Chondrocyte (in vitro differentiated cells): Measurements from ENCODE around the gene CCDC80. TPM values are rescaled to one million over a fixed set of nuclear protein-coding genes. Genes with fewer than 3 reads are reported as not detected.

Source experiments
- DNase-seq: peaks from one replicate; pipeline ENCODE4 v3.0.0; 2021; ENCODE audit warnings: mixed read lengths, low spot score
- H3K27ac Mint-ChIP-seq: one replicate; pipeline ENCODE4 v1.8.0; 2021; ENCODE audit warnings: mild to moderate bottlenecking, moderate library complexity, mixed read lengths; ENCODE audit not compliant: unreplicated experiment
- H3K27me3 Mint-ChIP-seq: 2 replicates; pipeline ENCODE4 v1.8.0; 2021; ENCODE audit warnings: low read depth, mixed read lengths
- H3K36me3 Mint-ChIP-seq: 2 replicates; pipeline ENCODE4 v1.8.0; 2021; ENCODE audit warnings: low read depth, mixed read lengths
- H3K4me1 Mint-ChIP-seq: 2 replicates; pipeline ENCODE4 v1.8.0; 2021; ENCODE audit warnings: low read depth, mild to moderate bottlenecking, mixed read lengths
- H3K4me3 Mint-ChIP-seq: one replicate; pipeline ENCODE4 v1.8.0; 2021; ENCODE audit warnings: mild to moderate bottlenecking, moderate library complexity, mixed read lengths; ENCODE audit not compliant: unreplicated experiment
- H3K9me3 Mint-ChIP-seq: 2 replicates; pipeline ENCODE4 v1.8.0; 2021; ENCODE audit warnings: low read depth, mixed read lengths
- total RNA-seq: library from RNA; stranded (reverse); gene quantifications from 3 replicates; pipeline ENCODE4 v1.2.1, GENCODE V29; 2021
- TF ChIP-seq, protein P1 (sequence below): fragments of 200-600 bp; sonication (generic); IDR thresholded peaks from 2 replicates; pipeline ENCODE4 v1.5.0; 2021; ENCODE audit warnings: antibody characterized with exemption, mild to moderate bottlenecking, moderate library complexity

The CCDC80 gene
- total RNA-seq, 1 donor from 2014 or later, result 1,574 TPM

DNA sequence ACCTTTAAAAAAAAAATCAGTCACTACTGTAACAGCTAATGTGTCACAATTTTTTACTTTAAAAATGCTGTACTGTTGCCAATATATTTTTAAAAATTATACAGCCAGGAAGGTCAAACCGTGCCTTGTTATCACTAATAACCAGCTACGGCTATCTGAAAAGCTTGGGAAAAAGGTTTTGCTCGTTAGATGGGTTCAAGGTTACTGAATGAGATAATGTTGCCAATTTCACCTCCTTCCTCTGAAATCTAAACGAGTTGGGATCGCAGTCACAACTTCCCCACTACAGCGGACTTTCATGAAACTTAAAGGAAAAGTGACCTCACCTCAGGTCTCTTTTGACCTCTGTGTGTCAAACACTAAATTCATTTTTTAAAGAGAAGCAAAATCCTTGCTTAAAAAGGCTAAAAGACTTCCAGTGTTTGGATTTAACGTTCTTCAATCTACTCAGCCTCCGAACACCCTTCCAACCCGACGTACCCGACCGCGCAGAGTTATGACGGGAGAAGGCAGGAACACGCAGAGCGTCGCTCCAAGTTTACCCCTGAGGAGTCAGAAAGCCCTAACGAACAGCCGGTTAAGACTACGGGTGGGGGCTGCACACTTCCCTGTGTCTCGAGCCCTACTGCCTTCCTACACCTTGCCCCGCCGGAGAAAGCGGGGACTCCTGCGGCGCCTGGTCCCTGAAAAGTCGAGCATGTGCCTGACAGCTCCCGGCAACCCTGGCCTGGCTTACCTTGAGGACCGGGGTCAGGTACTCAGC lies 80.0 kb downstream of the CCDC80 start:
- Mint-ChIP-seq H3K27ac (peak overlapping the region; percentile 99), H3K4me1 (peaks cover 28% of the 10 kb centered on the region), H3K27me3 (no peaks in the 10 kb centered on the region), H3K4me3 (peak overlapping the region; percentile 88), H3K36me3 (peaks cover 3% of the 10 kb centered on the region), H3K9me3 (no peaks in the 10 kb centered on the region)
- TF ChIP-seq, protein P1, sequence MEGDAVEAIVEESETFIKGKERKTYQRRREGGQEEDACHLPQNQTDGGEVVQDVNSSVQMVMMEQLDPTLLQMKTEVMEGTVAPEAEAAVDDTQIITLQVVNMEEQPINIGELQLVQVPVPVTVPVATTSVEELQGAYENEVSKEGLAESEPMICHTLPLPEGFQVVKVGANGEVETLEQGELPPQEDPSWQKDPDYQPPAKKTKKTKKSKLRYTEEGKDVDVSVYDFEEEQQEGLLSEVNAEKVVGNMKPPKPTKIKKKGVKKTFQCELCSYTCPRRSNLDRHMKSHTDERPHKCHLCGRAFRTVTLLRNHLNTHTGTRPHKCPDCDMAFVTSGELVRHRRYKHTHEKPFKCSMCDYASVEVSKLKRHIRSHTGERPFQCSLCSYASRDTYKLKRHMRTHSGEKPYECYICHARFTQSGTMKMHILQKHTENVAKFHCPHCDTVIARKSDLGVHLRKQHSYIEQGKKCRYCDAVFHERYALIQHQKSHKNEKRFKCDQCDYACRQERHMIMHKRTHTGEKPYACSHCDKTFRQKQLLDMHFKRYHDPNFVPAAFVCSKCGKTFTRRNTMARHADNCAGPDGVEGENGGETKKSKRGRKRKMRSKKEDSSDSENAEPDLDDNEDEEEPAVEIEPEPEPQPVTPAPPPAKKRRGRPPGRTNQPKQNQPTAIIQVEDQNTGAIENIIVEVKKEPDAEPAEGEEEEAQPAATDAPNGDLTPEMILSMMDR, result no peak
- DNase-seq, result no peak

DNA sequence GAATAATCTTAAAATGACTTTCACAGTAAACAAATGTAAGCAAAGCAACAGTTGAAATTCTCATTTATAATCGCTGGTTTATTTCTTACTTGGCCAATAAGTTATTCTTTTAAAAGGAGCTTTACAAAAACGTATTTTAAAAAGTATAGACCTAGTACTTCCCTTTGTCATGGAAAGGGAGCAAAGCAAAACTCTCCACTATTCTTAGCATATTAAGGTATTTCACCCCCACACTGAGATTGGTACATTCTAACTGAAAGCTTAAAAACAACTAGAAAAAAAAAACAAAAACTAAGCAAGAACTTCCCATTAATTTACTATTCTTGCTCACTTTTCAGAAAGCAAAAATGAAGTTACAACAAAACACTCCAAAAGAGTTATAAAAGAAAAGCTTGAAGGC lies 80.6 kb downstream of the CCDC80 start:
- no peak for DNase-seq
- Mint-ChIP-seq H3K36me3 (peaks cover 3% of the 10 kb centered on the region), H3K4me3 (peak overlapping the region; percentile 88), H3K9me3 (no peaks in the 10 kb centered on the region), H3K4me1 (peaks cover 34% of the 10 kb centered on the region), H3K27me3 (no peaks in the 10 kb centered on the region), H3K27ac (peak overlapping the region; percentile 99)
- TF ChIP-seq, protein P1, result no peak

DNA sequence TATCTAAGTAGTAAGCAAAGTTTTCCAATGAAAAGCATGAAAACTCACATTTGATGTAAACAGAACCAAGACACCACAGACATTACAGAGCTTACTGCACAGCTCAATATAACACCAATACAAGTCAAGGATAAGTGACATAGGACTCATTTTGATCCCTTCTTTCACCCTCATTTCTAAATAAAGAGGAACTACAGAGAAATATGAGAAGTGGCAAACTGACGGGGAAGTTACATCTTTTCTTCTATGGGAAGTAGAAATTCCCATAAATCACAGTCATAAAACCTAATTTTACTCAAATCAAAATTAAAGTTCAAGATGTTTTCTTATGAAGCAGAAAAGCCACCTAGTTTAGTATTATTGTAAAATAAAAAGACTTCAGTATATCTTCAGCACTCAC lies 83.0 kb downstream of the CCDC80 start:
- no peaks in the 10 kb centered on the region for H3K27me3 Mint-ChIP-seq
- no peak for DNase-seq
- TF ChIP-seq, protein P1, result no peak
- H3K4me3 Mint-ChIP-seq, result no peak overlapping the region
- H3K36me3 Mint-ChIP-seq, result peaks cover 3% of the 10 kb centered on the region
- H3K4me1 Mint-ChIP-seq, result peaks cover 27% of the 10 kb centered on the region
- no peak overlapping the region for H3K27ac Mint-ChIP-seq
- no peaks in the 10 kb centered on the region for H3K9me3 Mint-ChIP-seq

DNA sequence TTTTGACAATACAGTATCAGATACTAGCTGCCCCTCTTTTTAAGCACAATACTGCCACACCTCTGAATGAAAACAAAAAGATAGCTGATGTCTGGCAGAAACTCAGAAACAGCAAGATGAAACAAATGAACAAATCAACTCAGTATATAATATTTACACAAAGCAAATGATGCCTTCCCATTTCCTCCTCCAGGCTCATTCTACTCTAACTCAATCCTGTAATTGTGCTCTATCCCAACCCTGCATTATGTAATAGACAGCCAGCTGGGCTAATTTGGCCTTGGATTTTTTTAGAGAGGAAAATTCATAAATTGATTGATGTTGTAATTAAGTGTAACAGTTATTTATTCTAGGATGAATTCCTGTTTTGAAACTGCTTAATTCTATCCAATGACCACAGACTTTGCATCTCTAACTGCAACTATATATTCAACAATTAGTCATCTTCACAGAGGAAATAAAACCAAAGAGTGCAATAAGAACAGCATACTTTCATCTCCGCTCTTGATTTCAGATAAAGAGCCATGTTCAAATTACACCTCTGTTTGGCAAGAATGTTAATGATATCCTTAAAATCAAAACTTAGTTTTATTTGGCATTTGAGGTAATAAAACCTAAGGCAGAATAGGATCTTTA lies 85.3 kb downstream of the CCDC80 start:
- Mint-ChIP-seq H3K9me3 (no peaks in the 10 kb centered on the region), H3K27ac (no peak overlapping the region), H3K27me3 (no peaks in the 10 kb centered on the region), H3K36me3 (peaks cover 3% of the 10 kb centered on the region), H3K4me3 (no peak overlapping the region), H3K4me1 (peaks cover 27% of the 10 kb centered on the region)
- no peak for DNase-seq
- TF ChIP-seq, protein P1, result no peak

DNA sequence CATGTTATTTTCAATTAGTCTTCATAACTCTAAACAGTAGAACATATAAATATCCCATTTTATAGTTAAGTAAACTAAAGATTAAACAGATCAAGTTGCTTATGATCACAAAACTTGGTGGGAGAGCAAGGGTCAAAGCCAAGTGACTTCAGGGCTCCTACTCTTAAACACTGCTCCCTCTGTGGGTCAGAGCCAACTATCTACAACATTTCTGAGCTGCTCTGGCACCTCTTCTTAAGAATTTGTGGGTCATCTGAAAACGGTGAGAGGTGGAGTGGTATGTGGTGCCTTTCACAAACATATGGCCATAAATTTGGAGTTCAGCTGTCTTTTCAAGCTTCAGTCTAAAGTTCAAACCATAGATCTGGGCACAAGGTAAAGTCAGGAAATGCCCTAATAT lies 90.1 kb downstream of the CCDC80 start:
- no peak overlapping the region for H3K27ac Mint-ChIP-seq
- peaks cover 14% of the 10 kb centered on the region for H3K4me1 Mint-ChIP-seq
- H3K4me3 Mint-ChIP-seq, result no peak overlapping the region
- no peaks in the 10 kb centered on the region for H3K9me3 Mint-ChIP-seq
- no peak for DNase-seq
- H3K27me3 Mint-ChIP-seq, result no peaks in the 10 kb centered on the region
- TF ChIP-seq, protein P1, result no peak
- H3K36me3 Mint-ChIP-seq, result peaks cover 8% of the 10 kb centered on the region

Other genes with a start within 250 kb of the CCDC80 start
- gene BTLA, start 141.7 kb downstream of the CCDC80 start, total RNA-seq, result 0.42 TPM in 1 of 3 replicates, not detected in the others
- 41.2 to 48.7 TPM (median 42.7 TPM) in 3 replicates for gene ATG3, start 79.2 kb downstream of the CCDC80 start, total RNA-seq
- gene SLC35A5, start 79.1 kb downstream of the CCDC80 start, total RNA-seq, result 39.8 to 46.4 TPM (median 45.8 TPM) in 3 replicates
- gene CD200R1L, start 205.7 kb upstream of the CCDC80 start, total RNA-seq, result not detected in 3 replicates